PC-3 (cell line): ENCODE results near the gene DOK7. TPM values are rescaled to one million over a fixed set of nuclear protein-coding genes. Genes with fewer than 3 reads are reported as not detected.

Experiments
- ATAC-seq: fragments of 200-7000 bp; cut with Tn5 transposase; 2 replicates; pipeline ENCODE4 v1.9.1; 2020; ENCODE audit warnings: mild to moderate bottlenecking, moderate library complexity
- BruUV-seq: library from RNA; stranded (reverse); fragments of 400-500 nt; replicated peaks from 2 replicates; lab custom pipeline; 2021; lab: Mats Ljungman, UMichigan
- CTCF ChIA-PET: fragments of 300-600 bp; sonication (Branson Sonifier 250); formaldehyde crosslinking; loops from one replicate; lab custom pipeline; 2022; ENCODE audit warnings: antibody characterized with exemption; lab: Charles Lee
- POLR2A ChIA-PET: fragments of 300-600 bp; sonication (Branson Sonifier 250); formaldehyde crosslinking; loops from one replicate; lab custom pipeline; 2022; ENCODE audit warnings: antibody characterized with exemption; ENCODE audit not compliant: unreplicated experiment; lab: Charles Lee
- DNase-seq: peaks from one replicate; pipeline ENCODE4 v3.0.0-alpha.2; 2015
- H2AFZ ChIP-seq: fragments of 300-600 bp; sonication (generic); 2 replicates; pipeline ENCODE4 v1.6.0; 2016; ENCODE audit warnings: antibody characterized with exemption, low read length
- H3F3A ChIP-seq: fragments of 300-600 bp; sonication (generic); one replicate; pipeline ENCODE4 v1.6.0; 2017; ENCODE audit warnings: antibody characterized with exemption, low read length, control low read depth, mild to moderate bottlenecking; ENCODE audit not compliant: unreplicated experiment
- H3K27ac ChIP-seq: fragments of 300-600 bp; sonication (generic); 2 replicates; pipeline ENCODE4 v1.5.1; 2016; ENCODE audit warnings: mild to moderate bottlenecking, low read length
- H3K27me3 ChIP-seq: fragments of 300-600 bp; sonication (generic); 2 replicates; pipeline ENCODE4 v1.6.1; 2016; ENCODE audit warnings: low read length, mixed read lengths
- H3K36me3 ChIP-seq: fragments of 300-600 bp; sonication (generic); 2 replicates; pipeline ENCODE4 v1.6.1; 2016; ENCODE audit warnings: low read depth, mixed run types, low read length, mixed read lengths
- H3K4me1 ChIP-seq: fragments of 300-600 bp; sonication (generic); 2 replicates; pipeline ENCODE4 v1.5.1; 2016; ENCODE audit warnings: low read length; ENCODE audit not compliant: insufficient read depth
- H3K4me2 ChIP-seq: fragments of 300-600 bp; sonication (generic); 2 replicates; pipeline ENCODE4 v1.6.0; 2016; ENCODE audit warnings: low read length
- H3K4me3 ChIP-seq: fragments of 300-600 bp; sonication (generic); 2 replicates; pipeline ENCODE4 v1.5.1; 2016; ENCODE audit warnings: mild to moderate bottlenecking, low read length, mixed read lengths
- H3K79me2 ChIP-seq: fragments of 300-600 bp; sonication (generic); 2 replicates; pipeline ENCODE4 v1.6.1; 2017; ENCODE audit warnings: low read length, mixed read lengths
- H3K9ac ChIP-seq: fragments of 300-600 bp; sonication (generic); 2 replicates; pipeline ENCODE4 v1.6.0; 2016; ENCODE audit warnings: mild to moderate bottlenecking, low read length
- H3K9me2 ChIP-seq: fragments of 300-600 bp; sonication (generic); replicated peaks from 2 replicates; pipeline ENCODE4 v1.6.1; 2016; ENCODE audit warnings: mixed run types, low read length, mixed read lengths
- H3K9me3 ChIP-seq: fragments of 300-600 bp; sonication (generic); 2 replicates; pipeline ENCODE4 v1.6.1; 2016; ENCODE audit warnings: low read length, mixed read lengths
- H4K20me1 ChIP-seq: fragments of 300-600 bp; sonication (generic); 2 replicates; pipeline ENCODE4 v1.6.1; 2016; ENCODE audit warnings: low read length, mixed read lengths
- EZH2 ChIP-seq: fragments of 300-600 bp; sonication (generic); IDR thresholded peaks from one replicate; pipeline ENCODE4 v1.6.1; 2017; ENCODE audit warnings: antibody characterized with exemption, mild to moderate bottlenecking, low read length; ENCODE audit not compliant: unreplicated experiment
- EZH2phosphoT487 ChIP-seq: fragments of 300-600 bp; sonication (generic); IDR thresholded peaks from 2 replicates; pipeline ENCODE4 v1.6.1; 2018; ENCODE audit warnings: mild to moderate bottlenecking, antibody characterized with exemption, low read length, borderline replicate concordance
- intact Hi-C: fragments of 100-400 bp; cut with micrococcal nuclease; formaldehyde crosslinking; loops from 2 replicates; pipeline ENCODE4 v1.9.0; 2023
- total RNA-seq: library from RNA; depleted of rRNA; stranded (reverse); fragments of >200 nt; gene quantifications from 2 replicates; pipeline ENCODE4 v1.2.3, GENCODE V29; 2014
- TF ChIP-seq, protein P1 (sequence below): fragments of 300-600 bp; sonication (generic); conservative IDR thresholded peaks from 2 replicates; pipeline ENCODE4 v1.5.1; 2017; ENCODE audit warnings: antibody characterized with exemption, low read depth, mild to moderate bottlenecking, low read length

The DOK7 gene
- total RNA-seq, 1 experiment from 2014 or later = 2.5 TPM

DNA sequence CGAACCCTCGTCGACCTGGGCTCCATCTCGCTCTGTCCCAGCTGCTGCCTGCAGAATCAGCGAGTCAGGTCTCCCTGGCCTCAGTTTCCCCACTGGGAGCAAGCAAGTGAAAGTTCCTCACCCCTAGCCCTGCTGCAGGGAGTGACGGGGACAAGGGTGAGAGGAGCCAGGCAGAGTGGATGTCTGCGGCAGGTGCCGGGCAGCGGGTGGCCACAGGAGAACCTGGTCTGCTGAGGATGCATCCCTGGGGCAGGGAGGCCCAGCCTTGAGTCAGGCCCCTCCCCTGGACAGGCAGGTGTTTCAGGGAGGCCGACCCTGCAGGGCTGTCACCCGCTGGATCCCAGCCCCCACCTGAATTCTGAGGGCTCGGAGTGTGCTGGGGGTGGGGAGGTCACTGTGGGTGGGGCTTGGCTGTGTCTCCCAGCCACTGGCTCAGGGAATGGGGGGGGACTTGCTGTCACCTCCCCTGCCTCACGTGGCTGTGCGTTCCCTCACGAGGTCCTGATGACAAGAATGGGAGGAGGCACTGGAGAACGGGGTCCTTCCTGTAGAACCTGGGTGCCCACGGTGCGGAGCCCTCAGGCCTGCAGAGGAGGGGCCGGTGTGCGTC is 35.9 kb downstream of the DOK7 start:
- no peaks in the 10 kb centered on the region for H3K79me2 ChIP-seq
- no peaks in the 10 kb centered on the region for H3K9me3 ChIP-seq
- H3K9ac ChIP-seq = no peak overlapping the region
- H3K4me1 ChIP-seq = no peaks in the 10 kb centered on the region
- H3F3A ChIP-seq = no peaks in the 10 kb centered on the region
- no peak overlapping the region for H3K4me2 ChIP-seq
- TF ChIP-seq, protein P1, sequence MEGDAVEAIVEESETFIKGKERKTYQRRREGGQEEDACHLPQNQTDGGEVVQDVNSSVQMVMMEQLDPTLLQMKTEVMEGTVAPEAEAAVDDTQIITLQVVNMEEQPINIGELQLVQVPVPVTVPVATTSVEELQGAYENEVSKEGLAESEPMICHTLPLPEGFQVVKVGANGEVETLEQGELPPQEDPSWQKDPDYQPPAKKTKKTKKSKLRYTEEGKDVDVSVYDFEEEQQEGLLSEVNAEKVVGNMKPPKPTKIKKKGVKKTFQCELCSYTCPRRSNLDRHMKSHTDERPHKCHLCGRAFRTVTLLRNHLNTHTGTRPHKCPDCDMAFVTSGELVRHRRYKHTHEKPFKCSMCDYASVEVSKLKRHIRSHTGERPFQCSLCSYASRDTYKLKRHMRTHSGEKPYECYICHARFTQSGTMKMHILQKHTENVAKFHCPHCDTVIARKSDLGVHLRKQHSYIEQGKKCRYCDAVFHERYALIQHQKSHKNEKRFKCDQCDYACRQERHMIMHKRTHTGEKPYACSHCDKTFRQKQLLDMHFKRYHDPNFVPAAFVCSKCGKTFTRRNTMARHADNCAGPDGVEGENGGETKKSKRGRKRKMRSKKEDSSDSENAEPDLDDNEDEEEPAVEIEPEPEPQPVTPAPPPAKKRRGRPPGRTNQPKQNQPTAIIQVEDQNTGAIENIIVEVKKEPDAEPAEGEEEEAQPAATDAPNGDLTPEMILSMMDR = no peak
- TF ChIP-seq EZH2phosphoT487 (no peak), EZH2 (no peak)
- no peak overlapping the region for H2AFZ ChIP-seq
- H3K27me3 ChIP-seq = no peaks in the 10 kb centered on the region
- BruUV-seq = no TSS peak
- DNase-seq (no peak), ATAC-seq (no peak)
- no peaks in the 10 kb centered on the region for H4K20me1 ChIP-seq
- H3K4me3 ChIP-seq = no peak overlapping the region
- no peak overlapping the region for H3K27ac ChIP-seq
- H3K36me3 ChIP-seq = no peaks in the 10 kb centered on the region
- intact Hi-C loops = no loop called here
- ChIA-PET POLR2A (no interaction called here), CTCF (no interaction called here)
- H3K9me2 ChIP-seq = no peaks in the 10 kb centered on the region

DNA sequence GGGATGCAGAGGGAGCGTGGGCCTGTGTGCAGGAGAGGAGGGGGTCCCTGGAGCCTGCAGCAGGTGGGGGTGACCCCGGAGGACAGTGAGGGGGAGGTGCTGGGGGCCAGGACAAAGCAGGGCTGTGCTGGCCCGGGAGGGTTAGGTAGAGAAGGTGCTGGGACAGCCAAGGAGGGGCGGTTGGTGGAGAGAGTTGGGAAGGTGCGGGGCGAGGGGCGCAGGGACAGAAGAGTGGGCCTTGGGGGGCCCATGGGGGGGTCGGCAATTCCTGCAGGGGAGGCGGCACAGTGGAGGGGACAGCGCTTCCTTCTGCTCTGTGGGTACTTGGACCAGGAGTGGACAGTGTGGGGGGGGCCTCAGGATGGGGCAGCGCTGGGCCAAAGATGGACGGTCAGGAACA is 36.6 kb downstream of the DOK7 start:
- CTCF ChIA-PET = no interaction called here
- no peaks in the 10 kb centered on the region for H3K4me1 ChIP-seq
- DNase-seq = no peak
- no peak overlapping the region for H3K4me3 ChIP-seq
- no peaks in the 10 kb centered on the region for H3K36me3 ChIP-seq
- no peaks in the 10 kb centered on the region for H3F3A ChIP-seq
- intact Hi-C loops = no loop called here
- H3K79me2 ChIP-seq = no peaks in the 10 kb centered on the region
- H3K9me3 ChIP-seq = no peaks in the 10 kb centered on the region
- TF ChIP-seq EZH2 (no peak), EZH2phosphoT487 (no peak)
- no peak overlapping the region for H3K9ac ChIP-seq
- ATAC-seq = no peak
- POLR2A ChIA-PET = no interaction called here
- no peaks in the 10 kb centered on the region for H3K9me2 ChIP-seq
- H2AFZ ChIP-seq = no peak overlapping the region
- H4K20me1 ChIP-seq = no peaks in the 10 kb centered on the region
- H3K27me3 ChIP-seq = no peaks in the 10 kb centered on the region
- no peak overlapping the region for H3K27ac ChIP-seq
- no peak overlapping the region for H3K4me2 ChIP-seq
- no TSS peak for BruUV-seq

DNA sequence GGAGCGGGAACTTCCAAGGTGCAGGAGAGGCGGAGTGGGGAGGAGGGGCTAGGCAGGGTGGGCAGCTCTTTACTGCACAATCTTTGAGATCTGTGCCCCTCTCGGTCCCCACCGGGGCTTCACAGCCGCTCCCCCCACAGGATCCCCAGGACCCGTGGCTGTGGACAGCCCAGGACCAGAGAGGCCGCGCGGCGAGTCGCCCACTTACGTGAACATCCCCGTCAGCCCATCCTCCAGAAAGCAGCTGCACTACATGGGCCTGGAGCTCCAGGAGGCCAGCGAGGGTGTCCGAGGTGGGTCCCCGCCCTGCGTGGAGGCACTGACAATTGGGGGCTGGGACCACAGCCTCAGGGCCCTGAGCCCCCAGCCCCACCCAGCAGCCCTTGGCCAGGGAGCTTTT is 37.0 kb downstream of the DOK7 start:
- intact Hi-C loops = no loop called here
- TF ChIP-seq EZH2 = no peak
- TF ChIP-seq, protein P1 = no peak
- no peak for TF ChIP-seq EZH2phosphoT487
- Histone ChIP-seq H3K79me2 (no peaks in the 10 kb centered on the region), H3K4me3 (no peak overlapping the region), H3K9me2 (no peaks in the 10 kb centered on the region), H3F3A (no peaks in the 10 kb centered on the region), H4K20me1 (no peaks in the 10 kb centered on the region), H3K9ac (no peak overlapping the region), H3K4me1 (no peaks in the 10 kb centered on the region), H3K4me2 (no peak overlapping the region), H3K27me3 (no peaks in the 10 kb centered on the region), H3K27ac (no peak overlapping the region), H3K9me3 (no peaks in the 10 kb centered on the region), H2AFZ (no peak overlapping the region), H3K36me3 (no peaks in the 10 kb centered on the region)
- ATAC-seq (no peak), DNase-seq (no peak)
- BruUV-seq = no TSS peak
- ChIA-PET POLR2A (no interaction called here), CTCF (no interaction called here)
